H1 (cell line): Measurements from ENCODE around the gene TJP3. TPM values are rescaled to one million over a fixed set of nuclear protein-coding genes. Genes with fewer than 3 reads are reported as not detected.

Experiments used
- CTCF ChIA-PET: fragments of 300-600 bp; sonication (Branson Sonifier 250); formaldehyde crosslinking; loops from one replicate; lab custom pipeline; 2021; ENCODE audit not compliant: partially characterized antibody; lab: Charles Lee
- POLR2A ChIA-PET: fragments of 300-600 bp; sonication (Branson Sonifier 250); formaldehyde crosslinking; loops from one replicate; lab custom pipeline; 2021; ENCODE audit warnings: inconsistent platforms; ENCODE audit not compliant: partially characterized antibody; lab: Charles Lee
- DNase-seq, 2 experiments: peaks; one replicate each; pipeline versions ENCODE4 v3.0.0 to v3.0.0-alpha.2; 2010 to 2022; ENCODE audit warnings: low spot score in 2 of 2, low read depth in 1 of 2, mixed read lengths in 1 of 2
- FAIRE-seq: peaks from 2 replicates; lab custom pipeline; 2011; peaks lifted over from hg19 to GRCh38; lab: Jason Lieb, UNC
- H2AFZ ChIP-seq: 2 replicates; pipeline ENCODE4 v1.8.1; 2012; ENCODE audit warnings: low read length, inconsistent platforms
- H2AK5ac ChIP-seq: 2 replicates; pipeline ENCODE4 v1.6.1; 2013; ENCODE audit warnings: low read depth, low read length
- H2BK120ac ChIP-seq: replicated peaks from 2 replicates; pipeline ENCODE3; 2013; ENCODE audit warnings: low read depth, low read length, inconsistent platforms
- H2BK12ac ChIP-seq: 2 replicates; pipeline ENCODE4 v1.6.1; 2013; ENCODE audit warnings: low read depth, low read length
- H2BK15ac ChIP-seq: 2 replicates; pipeline ENCODE4 v1.6.1; 2013; ENCODE audit warnings: low read length
- H2BK20ac ChIP-seq: 2 replicates; pipeline ENCODE4 v1.6.1; 2013; ENCODE audit warnings: low read length
- H2BK5ac ChIP-seq: 2 replicates; pipeline ENCODE4 v1.6.1; 2013; ENCODE audit warnings: low read depth, low read length
- H3K14ac ChIP-seq: 2 replicates; pipeline ENCODE4 v1.6.1; 2013; ENCODE audit warnings: inconsistent platforms; ENCODE audit not compliant: insufficient read length
- H3K18ac ChIP-seq: 2 replicates; pipeline ENCODE4 v1.6.1; 2013; ENCODE audit warnings: low read length; ENCODE audit errors: extremely low read depth
- H3K23ac ChIP-seq: 2 replicates; pipeline ENCODE4 v1.6.1; 2013; ENCODE audit warnings: inconsistent platforms; ENCODE audit not compliant: insufficient read length
- H3K23me2 ChIP-seq: 2 replicates; pipeline ENCODE4 v1.6.1; 2013; ENCODE audit warnings: low read depth, low read length
- H3K27ac ChIP-seq: 2 replicates; pipeline ENCODE4 v1.6.1; 2011; ENCODE audit warnings: low read depth, low read length, inconsistent platforms
- H3K27me3 ChIP-seq, 4 experiments: replicated peaks in 1 of 4; 1 replicate in 1 of 4; 2 replicates in 3 of 4; pipeline versions ENCODE4 v1.6.1 to v1.8.1; 2011 to 2013; ENCODE audit warnings: low read length in 3 of 4, mild to moderate bottlenecking in 3 of 4, inconsistent platforms in 2 of 4, mixed read lengths in 2 of 4, moderate library complexity in 1 of 4; ENCODE audit not compliant: control insufficient read depth in 3 of 4, insufficient read depth in 3 of 4; ENCODE audit errors: extremely low read depth in 1 of 4
- H3K36me3 ChIP-seq, 4 experiments: 2 replicates each; pipeline versions ENCODE4 v1.6.1 to v1.8.1; 2011 to 2013; ENCODE audit warnings: mild to moderate bottlenecking in 4 of 4, low read length in 3 of 4, moderate library complexity in 2 of 4, control low read depth in 1 of 4, inconsistent platforms in 1 of 4; ENCODE audit not compliant: insufficient read depth in 4 of 4, control insufficient read depth in 2 of 4
- H3K4ac ChIP-seq: replicated peaks from 2 replicates; pipeline ENCODE3; 2013; ENCODE audit warnings: low read length, low read depth, mixed read lengths, inconsistent platforms; ENCODE audit not compliant: insufficient read length
- H3K4me1 ChIP-seq, 4 experiments: replicated peaks in 1 of 4; 1 replicate in 1 of 4; 2 replicates in 3 of 4; pipeline versions ENCODE4 v1.6.1 to v1.8.1; 2011 to 2013; ENCODE audit warnings: low read length in 3 of 4, inconsistent platforms in 2 of 4, mixed read lengths in 1 of 4; ENCODE audit not compliant: insufficient read depth in 4 of 4, control insufficient read depth in 3 of 4
- H3K4me2 ChIP-seq, 2 experiments: 2 replicates each; pipeline versions ENCODE4 v1.6.1 to v1.8.1; 2011 to 2013; ENCODE audit warnings: low read depth in 2 of 2, low read length in 2 of 2, control low read depth in 1 of 2, inconsistent platforms in 1 of 2, mild to moderate bottlenecking in 1 of 2; ENCODE audit not compliant: insufficient read depth in 1 of 2
- H3K4me3 ChIP-seq, 4 experiments: fragments of 200-600, 300-600 bp in 1 of 4; sonication (generic), shearing (Covaris generic), sonication (Bioruptor Twin) in 1 of 4; 2 replicates each; pipeline versions ENCODE4 v1.5.1 to v1.8.1; 2011 to 2016; ENCODE audit warnings: low read length in 4 of 4, low read depth in 3 of 4, control low read depth in 2 of 4, inconsistent platforms in 2 of 4, mild to moderate bottlenecking in 2 of 4, mixed read lengths in 1 of 4, moderate library complexity in 1 of 4; ENCODE audit not compliant: insufficient read depth in 2 of 4; ENCODE audit errors: extremely low read depth in 1 of 4
- H3K56ac ChIP-seq: replicated peaks from 2 replicates; pipeline ENCODE3; 2013; ENCODE audit warnings: low read depth, mild to moderate bottlenecking, mixed read lengths, low read length, inconsistent platforms; ENCODE audit not compliant: insufficient read length
- H3K79me1 ChIP-seq: 2 replicates; pipeline ENCODE4 v1.6.1; 2013; ENCODE audit warnings: low read depth, low read length, control low read depth
- H3K79me2 ChIP-seq, 2 experiments: 2 replicates each; pipeline versions ENCODE4 v1.6.1 to v1.8.1; 2012 to 2013; ENCODE audit warnings: low read length in 2 of 2, mild to moderate bottlenecking in 2 of 2, inconsistent platforms in 1 of 2; ENCODE audit not compliant: insufficient read depth in 2 of 2, control insufficient read depth in 1 of 2
- H3K9ac ChIP-seq, 4 experiments: replicated peaks in 1 of 4; 1 replicate in 1 of 4; 2 replicates in 3 of 4; pipeline versions ENCODE4 v1.6.1 to v1.8.1; 2011 to 2013; ENCODE audit warnings: low read depth in 3 of 4, low read length in 3 of 4, control low read depth in 2 of 4, mild to moderate bottlenecking in 2 of 4, moderate library complexity in 2 of 4, inconsistent platforms in 1 of 4; ENCODE audit errors: extremely low read depth in 1 of 4
- H3K9me3 ChIP-seq, 2 experiments: 2 replicates each; pipeline versions ENCODE4 v1.6.1 to v1.8.1; 2012 to 2013; ENCODE audit warnings: mild to moderate bottlenecking in 2 of 2, moderate library complexity in 2 of 2, control low read depth in 1 of 2, inconsistent platforms in 1 of 2, low read depth in 1 of 2, low read length in 1 of 2, mixed read lengths in 1 of 2; ENCODE audit not compliant: insufficient read depth in 2 of 2
- H4K20me1 ChIP-seq, 2 experiments: replicated peaks in 1 of 2; 2 replicates each; pipeline versions ENCODE3 to v1.8.1; 2011 to 2013; ENCODE audit warnings: inconsistent platforms in 2 of 2, low read length in 2 of 2, mild to moderate bottlenecking in 1 of 2; ENCODE audit not compliant: insufficient read depth in 2 of 2, control insufficient read depth in 1 of 2
- H4K5ac ChIP-seq: 2 replicates; pipeline ENCODE4 v1.6.1; 2013; ENCODE audit warnings: low read length, low read depth, mixed read lengths, inconsistent platforms; ENCODE audit not compliant: insufficient read length
- H4K8ac ChIP-seq: 2 replicates; pipeline ENCODE4 v1.8.0; 2013; ENCODE audit warnings: mild to moderate bottlenecking, moderate library complexity, low read length, inconsistent platforms; ENCODE audit not compliant: insufficient read depth; ENCODE audit errors: extremely low read depth
- H4K91ac ChIP-seq: replicated peaks from 2 replicates; pipeline ENCODE3; 2013; ENCODE audit warnings: low read length, mixed read lengths, inconsistent platforms; ENCODE audit not compliant: insufficient read length
- CEBPB ChIP-seq: IDR thresholded peaks from 2 replicates; pipeline ENCODE4 v1.6.1; 2012; ENCODE audit warnings: low read depth, low read length
- SAP30 ChIP-seq: fragments of 300-600 bp; sonication (generic); IDR thresholded peaks from 2 replicates; pipeline ENCODE4 v1.7.1; 2012; ENCODE audit warnings: low read length, moderate library complexity, mild to moderate bottlenecking, inconsistent platforms; ENCODE audit not compliant: insufficient read depth, insufficient replicate concordance
- WGBS, 2 experiments: shearing (Covaris generic) in 1 of 2; methylation state at CpG; one replicate each; pipeline versions ENCODE4 v1.1.6 to v1.1.7; 2013 to 2015; ENCODE audit warnings: low lambda C conversion rate in 2 of 2, mixed read lengths in 2 of 2, inconsistent platforms in 1 of 2, low coverage in 1 of 2, missing lambda C conversion rate in 1 of 2; ENCODE audit not compliant: insufficient replicate concordance in 2 of 2, insufficient coverage in 1 of 2, insufficient read length in 1 of 2; ENCODE audit errors: extremely low coverage in 1 of 2, missing lambda C conversion rate in 1 of 2; 5-methylcytosine and 5-hydroxymethylcytosine counted together
- polyA plus RNA-seq, 7 experiments: library from polyadenylated mRNA; depleted of rRNA in 3 of 7; stranded (reverse) in 5 of 7; unstranded in 2 of 7; fragments of >200 nt in 5 of 7; fragments of 200-250 nt in 2 of 7; gene quantifications; 1 replicate in 5 of 7; 2 replicates in 1 of 7; 4 replicates in 1 of 7; pipeline versions ENCODE4 v1.2.1 to v1.2.3, GENCODE V29; 2011 to 2013; ENCODE audit warnings: missing spikeins in 2 of 7, mixed read lengths in 2 of 7
- total RNA-seq: library from RNA; stranded (reverse); fragmentation: NEBNext Ultra II Directional; extraction: Animal tissue kit (Norgen Biotek cat#: 25700); gene quantifications from 2 replicates; pipeline ENCODE4 v1.2.1, GENCODE V29; 2021

The TJP3 gene
- total and polyA plus RNA-seq, 2 of the 8 experiments (the other 6 are each of a cell fraction or from before 2014, with no cell fraction given): 17.1 to 26.1 TPM

DNA sequence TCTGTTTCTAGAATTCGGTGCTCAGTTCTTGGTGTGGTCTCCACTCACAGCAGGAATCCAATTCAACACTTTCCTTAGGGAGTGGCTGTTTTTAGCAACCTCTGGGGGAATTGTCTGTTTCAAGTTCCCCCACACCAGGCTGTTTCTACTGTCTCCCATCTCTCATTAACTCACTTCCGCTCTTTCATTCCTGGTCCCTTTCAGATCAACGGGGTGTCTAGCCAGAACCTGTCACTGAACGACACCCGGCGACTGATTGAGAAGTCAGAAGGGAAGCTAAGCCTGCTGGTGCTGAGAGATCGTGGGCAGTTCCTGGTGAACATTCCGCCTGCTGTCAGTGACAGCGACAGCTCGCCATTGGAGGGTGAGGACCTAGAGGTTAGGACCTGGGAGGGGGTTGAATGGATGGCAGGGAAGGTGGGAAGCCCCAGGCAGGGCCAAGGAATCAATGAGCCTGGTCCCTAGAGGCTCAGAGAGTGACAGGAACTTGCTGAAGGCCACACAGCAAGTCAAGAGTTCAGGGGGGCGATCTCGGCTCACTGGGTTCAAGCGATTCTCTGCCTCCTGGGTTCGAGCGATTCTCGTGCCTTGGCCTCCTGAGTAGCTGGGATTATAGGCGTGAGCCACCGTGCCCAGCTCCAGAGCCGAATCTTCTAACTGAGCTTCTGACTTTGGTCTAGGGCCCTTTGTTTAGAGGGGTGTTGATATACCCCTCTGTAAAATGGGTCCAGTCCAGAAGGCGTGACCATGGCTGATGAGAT lies 25.5 kb downstream of the TJP3 start:
- no peak overlapping the region for H3K4ac ChIP-seq
- DNase-seq: no peak
- no peak overlapping the region for H3K56ac ChIP-seq
- H3K18ac ChIP-seq: no peak overlapping the region
- POLR2A ChIA-PET: interaction anchor here (1.7 kb wide), 1 partner anchor 13 kb away, joined by 4 read pairs; no protein-coding TSS in a partner anchor
- no peak overlapping the region for H3K27ac ChIP-seq
- H2AK5ac ChIP-seq: no peak overlapping the region
- 93% methylated on average over 20 of the region's 20 CpGs; no CpG with 5 or more reads in 1 of the 2 experiments for WGBS, 2 experiments
- H3K27me3 ChIP-seq: no peaks in the 10 kb centered on the region
- no peak overlapping the region for H3K14ac ChIP-seq
- H3K9ac ChIP-seq: no peak overlapping the region
- CTCF ChIA-PET: interaction anchor here (1.1 to 1.2 kb wide), 2 partner anchors 9 to 13 kb away, joined by 3 to 4 read pairs; no protein-coding TSS in a partner anchor
- no peaks in the 10 kb centered on the region for H3K4me1 ChIP-seq
- no peak overlapping the region for H3K23ac ChIP-seq
- H3K36me3 ChIP-seq: peaks cover 0 to 7% (median 3%) of the 10 kb centered on the region in 4 experiments; a peak in 5 of 8 replicates
- no peak overlapping the region for H2BK20ac ChIP-seq
- no peaks in the 10 kb centered on the region for H3K9me3 ChIP-seq
- no peak overlapping the region for H3K4me3 ChIP-seq
- no peaks in the 10 kb centered on the region for H3K79me1 ChIP-seq
- H2AFZ ChIP-seq: no peak overlapping the region
- H4K91ac ChIP-seq: no peak overlapping the region
- H4K8ac ChIP-seq: no peak overlapping the region
- H4K5ac ChIP-seq: no peak overlapping the region
- no peak overlapping the region for H2BK120ac ChIP-seq
- no peaks in the 10 kb centered on the region for H3K23me2 ChIP-seq
- H2BK12ac ChIP-seq: no peak overlapping the region
- H3K79me2 ChIP-seq: no peaks in the 10 kb centered on the region
- H3K4me2 ChIP-seq: no peak overlapping the region
- no peak overlapping the region for H2BK5ac ChIP-seq
- peaks cover 0 to 3% of the 10 kb centered on the region in 2 experiments for H4K20me1 ChIP-seq
- H2BK15ac ChIP-seq: no peak overlapping the region
- FAIRE-seq: no peak
- TF ChIP-seq SAP30: no peak
- no peak for TF ChIP-seq CEBPB
